Cardiac muscle cell (in vitro differentiated cells and primary cell): Measurements from ENCODE around the gene FOCAD. TPM values are rescaled to one million over a fixed set of nuclear protein-coding genes. Genes with fewer than 3 reads are reported as not detected.

ENCODE experiments used
- DNase-seq, 2 donors: peaks; one replicate each; pipeline versions ENCODE4 v3.0.0 to v3.0.0-alpha.2; 2010 to 2017; ENCODE audit warnings: low read depth in 1 of 2, low spot score in 1 of 2
- H3K27ac ChIP-seq: fragments of 200-600 bp; sonication (generic); 2 replicates; pipeline ENCODE4 v1.5.1; 2016
- H3K27me3 ChIP-seq: fragments of 200-600 bp; sonication (generic); 2 replicates; pipeline ENCODE4 v1.6.0; 2016; ENCODE audit warnings: control low read depth
- H3K36me3 ChIP-seq: fragments of 200-600 bp; sonication (generic); 2 replicates; pipeline ENCODE4 v1.5.1; 2016; ENCODE audit warnings: control low read depth
- H3K4me1 ChIP-seq: fragments of 200-600 bp; sonication (generic); 2 replicates; pipeline ENCODE4 v1.8.1; 2017; ENCODE audit warnings: low read depth, mild to moderate bottlenecking, mixed run types
- H3K4me3 ChIP-seq: fragments of 200-600 bp; sonication (generic); 2 replicates; pipeline ENCODE4 v1.5.1; 2016; ENCODE audit warnings: mild to moderate bottlenecking
- H3K9me3 ChIP-seq: fragments of 200-600 bp; sonication (generic); 2 replicates; pipeline ENCODE4 v1.5.1; 2017; ENCODE audit warnings: low read depth, mild to moderate bottlenecking, control low read depth
- polyA plus RNA-seq: library from polyadenylated mRNA; unstranded; fragments of >200 nt; fragmentation: Nextera tagmentation; extraction: Ambion mirVana; gene quantifications from 2 replicates; pipeline ENCODE4 v1.2.1, GENCODE V29; 2016
- total RNA-seq: library from RNA; depleted of rRNA; stranded (reverse); fragments of >200 nt; gene quantifications from 2 replicates; pipeline ENCODE4 v1.2.3, GENCODE V29; 2016
- TF ChIP-seq, protein P1 (sequence below): IDR thresholded peaks from 2 replicates; pipeline ENCODE4 v1.5.1; 2012; ENCODE audit warnings: low read depth, mild to moderate bottlenecking, low read length

The FOCAD gene
- total and polyA plus RNA-seq, 2 experiments from 2014 or later, result 32.9 to 57.0 TPM

DNA sequence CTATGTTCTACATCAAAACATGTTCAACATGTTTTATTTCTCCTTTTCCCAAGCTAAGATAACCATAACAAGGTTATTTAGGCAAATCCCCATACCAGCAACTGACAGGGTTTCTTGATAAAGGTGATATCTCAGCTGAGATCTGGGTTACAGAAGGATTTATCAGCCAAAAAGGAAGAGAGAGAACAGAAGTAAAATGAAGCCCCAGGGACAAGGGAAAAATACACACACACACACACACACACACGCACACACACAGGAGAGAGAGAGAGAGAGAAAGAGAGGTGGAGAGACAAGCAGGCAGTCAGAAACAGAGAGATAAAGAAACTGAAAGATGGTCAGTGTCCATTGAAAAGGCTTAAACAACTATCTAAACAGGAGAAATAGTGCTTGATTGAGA, 42.0 kb upstream of the FOCAD start:
- no peaks in the 10 kb centered on the region for H3K36me3 ChIP-seq
- TF ChIP-seq, protein P1, sequence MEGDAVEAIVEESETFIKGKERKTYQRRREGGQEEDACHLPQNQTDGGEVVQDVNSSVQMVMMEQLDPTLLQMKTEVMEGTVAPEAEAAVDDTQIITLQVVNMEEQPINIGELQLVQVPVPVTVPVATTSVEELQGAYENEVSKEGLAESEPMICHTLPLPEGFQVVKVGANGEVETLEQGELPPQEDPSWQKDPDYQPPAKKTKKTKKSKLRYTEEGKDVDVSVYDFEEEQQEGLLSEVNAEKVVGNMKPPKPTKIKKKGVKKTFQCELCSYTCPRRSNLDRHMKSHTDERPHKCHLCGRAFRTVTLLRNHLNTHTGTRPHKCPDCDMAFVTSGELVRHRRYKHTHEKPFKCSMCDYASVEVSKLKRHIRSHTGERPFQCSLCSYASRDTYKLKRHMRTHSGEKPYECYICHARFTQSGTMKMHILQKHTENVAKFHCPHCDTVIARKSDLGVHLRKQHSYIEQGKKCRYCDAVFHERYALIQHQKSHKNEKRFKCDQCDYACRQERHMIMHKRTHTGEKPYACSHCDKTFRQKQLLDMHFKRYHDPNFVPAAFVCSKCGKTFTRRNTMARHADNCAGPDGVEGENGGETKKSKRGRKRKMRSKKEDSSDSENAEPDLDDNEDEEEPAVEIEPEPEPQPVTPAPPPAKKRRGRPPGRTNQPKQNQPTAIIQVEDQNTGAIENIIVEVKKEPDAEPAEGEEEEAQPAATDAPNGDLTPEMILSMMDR, result no peak
- peaks cover 2% of the 10 kb centered on the region for H3K4me1 ChIP-seq
- no peaks in the 10 kb centered on the region for H3K27me3 ChIP-seq
- no peaks in the 10 kb centered on the region for H3K9me3 ChIP-seq
- no peak for DNase-seq
- H3K4me3 ChIP-seq, result no peak overlapping the region
- H3K27ac ChIP-seq, result no peak overlapping the region

DNA sequence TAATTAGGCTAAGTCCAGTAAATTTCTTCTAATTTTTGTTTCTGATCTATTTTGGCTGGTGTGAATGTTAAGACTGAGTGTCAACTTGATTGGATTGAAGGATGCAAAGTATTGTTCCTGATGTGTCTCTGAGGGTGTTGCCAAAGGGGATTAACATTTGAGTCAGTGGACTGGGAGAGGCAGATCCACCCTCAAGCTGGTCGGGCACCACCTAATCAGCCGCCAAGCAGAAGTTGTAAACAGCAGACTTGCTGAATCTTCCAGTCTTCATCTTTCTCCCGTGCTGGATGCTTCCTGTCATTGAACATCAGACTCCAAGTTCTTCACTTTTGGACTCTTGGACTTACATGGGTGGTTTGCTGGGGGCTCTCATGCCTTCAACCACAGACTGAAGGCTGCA, 40.4 kb upstream of the FOCAD start:
- no peak overlapping the region for H3K27ac ChIP-seq
- TF ChIP-seq, protein P1, result no peak
- no peaks in the 10 kb centered on the region for H3K27me3 ChIP-seq
- no peaks in the 10 kb centered on the region for H3K36me3 ChIP-seq
- no peak overlapping the region for H3K4me3 ChIP-seq
- no peak for DNase-seq
- peaks cover 3% of the 10 kb centered on the region for H3K4me1 ChIP-seq
- H3K9me3 ChIP-seq, result no peaks in the 10 kb centered on the region

DNA sequence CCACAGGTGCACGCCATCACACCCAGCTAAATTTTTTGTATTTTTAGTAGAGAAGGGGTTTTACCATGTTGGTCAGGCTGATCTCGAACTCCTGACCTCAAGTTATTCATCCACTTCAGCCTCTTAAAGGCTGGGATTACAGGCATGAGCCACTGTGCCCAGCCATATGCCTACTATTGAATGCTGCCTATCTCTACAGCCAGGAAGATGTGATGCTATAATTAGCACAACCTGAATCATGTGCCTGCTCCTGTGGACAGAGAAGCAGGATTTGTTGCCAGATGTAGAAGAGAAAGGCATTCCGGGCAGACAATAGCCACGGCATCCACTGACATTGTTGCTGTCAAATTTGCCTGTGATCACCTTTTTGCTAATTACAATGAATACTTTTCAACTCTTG, 37.4 kb upstream of the FOCAD start:
- H3K4me3 ChIP-seq, result no peak overlapping the region
- DNase-seq, result peak in 1 of 2 donors; percentile 46
- no peaks in the 10 kb centered on the region for H3K36me3 ChIP-seq
- H3K27me3 ChIP-seq, result no peaks in the 10 kb centered on the region
- H3K27ac ChIP-seq, result peak overlapping the region; percentile 5
- no peaks in the 10 kb centered on the region for H3K9me3 ChIP-seq
- TF ChIP-seq, protein P1, result no peak
- peaks cover 3% of the 10 kb centered on the region for H3K4me1 ChIP-seq

DNA sequence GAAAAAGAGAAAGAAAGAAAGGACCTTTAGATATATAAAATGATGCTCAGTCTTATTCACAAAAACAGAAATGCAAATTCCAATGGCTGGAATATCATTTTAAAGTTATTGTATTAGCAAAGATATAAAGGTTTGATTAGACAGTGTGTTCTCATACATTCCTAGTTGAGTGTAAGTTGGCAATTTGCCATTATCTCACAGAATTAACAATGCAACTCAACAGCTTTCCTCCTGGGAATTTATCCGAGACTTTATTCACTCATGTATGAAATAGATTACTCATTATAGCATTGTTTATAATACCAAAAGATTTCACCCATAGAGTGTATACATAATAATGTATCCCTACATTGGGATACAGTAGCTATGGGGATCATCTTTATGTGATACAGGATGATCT, 34.7 kb upstream of the FOCAD start:
- Histone ChIP-seq H3K9me3 (no peaks in the 10 kb centered on the region), H3K4me3 (no peak overlapping the region), H3K27ac (no peak overlapping the region), H3K4me1 (peaks cover 3% of the 10 kb centered on the region), H3K36me3 (no peaks in the 10 kb centered on the region), H3K27me3 (no peaks in the 10 kb centered on the region)
- DNase-seq, result peak in 1 of 2 donors; percentile 17
- TF ChIP-seq, protein P1, result no peak

DNA sequence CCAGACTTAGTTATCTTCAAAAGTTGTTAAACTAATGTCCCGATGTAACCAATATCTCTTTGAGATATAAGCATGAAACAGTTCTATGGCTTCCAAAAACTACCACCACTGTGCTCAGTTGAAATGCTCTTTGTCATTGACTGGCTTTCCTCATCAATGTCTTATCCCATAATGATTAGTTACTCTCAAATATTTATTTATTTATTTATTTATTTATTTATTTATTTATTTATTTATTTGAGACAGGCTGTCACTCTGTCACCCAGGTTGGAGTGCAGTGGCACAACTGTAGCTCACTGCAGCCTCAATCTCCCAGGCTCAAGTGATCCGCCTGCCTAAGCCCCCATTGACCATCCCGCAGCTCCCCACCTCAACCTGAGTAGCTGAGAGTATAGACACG, 33.7 kb upstream of the FOCAD start:
- no peak for DNase-seq
- Histone ChIP-seq H3K27me3 (no peaks in the 10 kb centered on the region), H3K27ac (no peak overlapping the region), H3K4me1 (peaks cover 3% of the 10 kb centered on the region), H3K36me3 (no peaks in the 10 kb centered on the region), H3K9me3 (no peaks in the 10 kb centered on the region), H3K4me3 (no peak overlapping the region)
- TF ChIP-seq, protein P1, result no peak
